ENCODE data around the gene GPC4. TPM values are rescaled to one million over a fixed set of nuclear protein-coding genes. Genes with fewer than 3 reads are reported as not detected.

The GPC4 gene
- total RNA-seq, 1 experiment from 2014 or later: 26.2 TPM

DNA sequence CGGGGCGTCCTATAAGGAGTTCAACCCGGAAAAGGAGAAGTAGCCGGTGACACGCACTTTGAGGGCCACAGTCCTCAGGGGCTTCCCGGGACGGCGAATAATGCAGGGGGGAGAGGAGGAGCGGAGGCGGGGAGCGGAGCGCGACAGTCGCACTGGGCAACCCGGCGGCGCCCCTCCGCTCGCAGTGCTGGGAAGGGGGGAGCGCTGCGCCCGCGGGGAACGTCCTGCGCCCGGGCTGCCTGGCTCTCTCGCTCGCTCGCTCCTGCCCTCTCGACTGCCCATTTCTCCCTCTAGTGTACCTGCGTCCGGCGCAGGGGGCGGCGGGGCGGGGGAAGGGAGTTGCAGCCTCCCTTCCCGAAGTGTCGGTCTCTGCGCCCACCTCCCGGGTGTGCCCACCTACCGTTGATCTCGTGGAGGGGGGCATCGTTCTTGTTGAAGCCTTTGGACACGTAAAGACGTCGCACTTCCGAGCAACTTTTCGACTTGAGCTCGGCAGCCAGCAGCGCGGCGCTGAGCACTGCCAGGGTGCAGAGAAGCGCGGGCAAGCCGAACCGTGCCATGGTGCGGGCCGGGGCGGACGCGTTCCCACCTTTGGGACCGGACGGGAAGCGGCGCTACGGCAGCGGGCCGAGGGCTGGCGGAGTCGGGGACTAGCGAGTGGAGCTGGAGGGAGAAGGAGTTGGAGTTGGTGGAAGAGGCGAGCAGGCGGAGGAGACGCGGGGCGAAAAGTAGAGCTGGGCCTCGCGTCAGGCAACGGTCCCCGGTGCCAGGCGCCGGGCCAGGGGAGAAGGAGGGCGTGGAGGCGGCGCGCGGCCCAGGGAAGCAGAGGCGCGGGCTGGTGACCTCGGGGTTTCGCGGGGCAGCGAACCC lies 648 bp downstream of the GPC4 start:
- Mint-ChIP-seq H3K9me3 (ENCODE audit: low read depth, unreplicated experiment) (no peaks in the 10 kb centered on the region), H3K27ac (ENCODE audit: unreplicated experiment) (peak overlapping the region; percentile 75), H3K27me3 (ENCODE audit: unreplicated experiment) (no peaks in the 10 kb centered on the region), H3K4me1 (ENCODE audit: low read depth, unreplicated experiment) (no peaks in the 10 kb centered on the region), H3K4me3 (ENCODE audit: low read depth, unreplicated experiment) (peak overlapping the region; percentile 99), H3K36me3 (ENCODE audit: insufficient read depth, unreplicated experiment) (peaks cover 29% of the 10 kb centered on the region)
- TF ChIP-seq, protein P1, sequence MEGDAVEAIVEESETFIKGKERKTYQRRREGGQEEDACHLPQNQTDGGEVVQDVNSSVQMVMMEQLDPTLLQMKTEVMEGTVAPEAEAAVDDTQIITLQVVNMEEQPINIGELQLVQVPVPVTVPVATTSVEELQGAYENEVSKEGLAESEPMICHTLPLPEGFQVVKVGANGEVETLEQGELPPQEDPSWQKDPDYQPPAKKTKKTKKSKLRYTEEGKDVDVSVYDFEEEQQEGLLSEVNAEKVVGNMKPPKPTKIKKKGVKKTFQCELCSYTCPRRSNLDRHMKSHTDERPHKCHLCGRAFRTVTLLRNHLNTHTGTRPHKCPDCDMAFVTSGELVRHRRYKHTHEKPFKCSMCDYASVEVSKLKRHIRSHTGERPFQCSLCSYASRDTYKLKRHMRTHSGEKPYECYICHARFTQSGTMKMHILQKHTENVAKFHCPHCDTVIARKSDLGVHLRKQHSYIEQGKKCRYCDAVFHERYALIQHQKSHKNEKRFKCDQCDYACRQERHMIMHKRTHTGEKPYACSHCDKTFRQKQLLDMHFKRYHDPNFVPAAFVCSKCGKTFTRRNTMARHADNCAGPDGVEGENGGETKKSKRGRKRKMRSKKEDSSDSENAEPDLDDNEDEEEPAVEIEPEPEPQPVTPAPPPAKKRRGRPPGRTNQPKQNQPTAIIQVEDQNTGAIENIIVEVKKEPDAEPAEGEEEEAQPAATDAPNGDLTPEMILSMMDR (IDR thresholded peaks at IDR 0.05; ENCODE audit: unreplicated experiment): no peak
- intact Hi-C loops (cut with micrococcal nuclease; ENCODE audit: unreplicated experiment): loop anchor here (1.0 to 5.0 kb wide), 3 partner anchors 31 to 258 kb away; no protein-coding TSS in a partner anchor
- DNase-seq: peak; percentile 20
- TSS peak; percentile 20 for BruUV-seq (replicated peaks)
- CTCF ChIA-PET: interaction anchor here (0.6 to 1.5 kb wide), 3 partner anchors 80 to 255 kb away, joined by 3 to 6 read pairs (median 4); no protein-coding TSS in a partner anchor

DNA sequence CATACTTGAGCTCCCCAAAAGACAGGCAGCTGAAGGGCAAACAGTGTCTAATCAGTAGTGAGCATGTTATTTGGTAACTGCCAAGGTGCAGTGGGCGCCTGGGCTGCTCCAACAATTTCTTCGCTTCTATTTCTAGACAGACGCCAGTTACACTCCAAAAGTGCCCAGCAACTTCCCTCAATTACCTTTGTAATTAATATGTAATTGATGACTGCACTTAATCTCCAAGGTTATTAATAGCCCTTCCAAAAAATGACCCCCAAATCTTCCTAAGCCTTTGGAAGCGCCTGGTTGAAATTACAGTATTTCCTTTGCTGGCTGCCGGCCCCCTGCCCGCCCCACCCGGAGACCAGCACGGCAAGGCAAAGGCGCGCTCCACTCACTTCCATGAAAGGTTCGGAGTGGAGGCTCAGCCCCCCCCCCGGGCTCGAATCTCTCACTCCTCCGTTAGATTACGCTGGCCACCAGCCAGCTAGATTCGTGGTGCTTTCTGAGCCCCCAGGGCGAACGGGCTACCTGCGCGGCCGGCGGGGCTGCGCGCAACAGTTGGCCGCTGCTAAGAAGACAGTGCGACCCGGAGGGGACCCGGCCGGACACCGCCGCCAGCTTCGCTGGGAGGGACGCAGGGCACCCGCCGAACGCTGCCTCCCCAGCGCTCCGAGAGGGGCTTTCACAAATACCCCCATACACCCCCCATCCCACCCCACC lies 1.9 kb downstream of the GPC4 start:
- Mint-ChIP-seq H3K9me3 (ENCODE audit: low read depth, unreplicated experiment) (no peaks in the 10 kb centered on the region), H3K4me1 (ENCODE audit: low read depth, unreplicated experiment) (no peaks in the 10 kb centered on the region), H3K27ac (ENCODE audit: unreplicated experiment) (no peak overlapping the region), H3K27me3 (ENCODE audit: unreplicated experiment) (no peaks in the 10 kb centered on the region), H3K4me3 (ENCODE audit: low read depth, unreplicated experiment) (peak overlapping the region; percentile 99), H3K36me3 (ENCODE audit: insufficient read depth, unreplicated experiment) (peaks cover 29% of the 10 kb centered on the region)
- intact Hi-C loops (cut with micrococcal nuclease; ENCODE audit: unreplicated experiment): loop anchor here (5.0 kb wide), 2 partner anchors 76 to 259 kb away; no protein-coding TSS in a partner anchor
- DNase-seq: peak; percentile 6
- TF ChIP-seq, protein P1 (IDR thresholded peaks at IDR 0.05; ENCODE audit: unreplicated experiment): no peak
- no TSS peak for BruUV-seq (replicated peaks)
- CTCF ChIA-PET: interaction anchor here (0.8 kb wide), 2 partner anchors 61 to 78 kb away, joined by 4 read pairs; no protein-coding TSS in a partner anchor

DNA sequence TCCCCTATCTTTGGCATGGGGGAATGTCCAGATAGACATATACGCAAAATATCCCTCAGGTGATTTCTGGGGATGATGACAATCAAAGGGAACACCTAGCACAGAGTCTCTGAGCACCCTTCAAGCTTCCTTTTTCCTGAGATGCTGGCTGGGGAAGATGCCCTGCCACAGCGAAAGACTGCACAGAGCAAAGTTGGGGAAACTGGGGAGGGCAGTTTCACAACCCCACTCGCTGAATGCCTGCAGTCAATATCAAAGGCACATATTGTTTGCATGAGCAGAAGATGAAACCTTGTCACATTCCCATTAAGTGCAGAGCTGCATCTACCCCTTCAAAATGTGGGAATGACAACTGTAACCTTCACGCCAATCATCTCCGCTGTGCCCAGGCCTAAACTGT lies 2.6 kb downstream of the GPC4 start:
- no peaks in the 10 kb centered on the region for H3K4me1 Mint-ChIP-seq (ENCODE audit: low read depth, unreplicated experiment)
- H3K27ac Mint-ChIP-seq (ENCODE audit: unreplicated experiment): no peak overlapping the region
- H3K9me3 Mint-ChIP-seq (ENCODE audit: low read depth, unreplicated experiment): no peaks in the 10 kb centered on the region
- TF ChIP-seq, protein P1 (IDR thresholded peaks at IDR 0.05; ENCODE audit: unreplicated experiment): no peak
- intact Hi-C loops (cut with micrococcal nuclease; ENCODE audit: unreplicated experiment): loop anchor here (5.0 kb wide), 2 partner anchors 75 to 260 kb away; no protein-coding TSS in a partner anchor
- H3K36me3 Mint-ChIP-seq (ENCODE audit: insufficient read depth, unreplicated experiment): peaks cover 29% of the 10 kb centered on the region
- no peaks in the 10 kb centered on the region for H3K27me3 Mint-ChIP-seq (ENCODE audit: unreplicated experiment)
- peak overlapping the region; percentile 99 for H3K4me3 Mint-ChIP-seq (ENCODE audit: low read depth, unreplicated experiment)
- no peak for DNase-seq
- BruUV-seq (replicated peaks): no TSS peak
- CTCF ChIA-PET: interaction anchor here (0.8 kb wide), 1 partner anchor 62 kb away, joined by 4 read pairs; no protein-coding TSS in a partner anchor

DNA sequence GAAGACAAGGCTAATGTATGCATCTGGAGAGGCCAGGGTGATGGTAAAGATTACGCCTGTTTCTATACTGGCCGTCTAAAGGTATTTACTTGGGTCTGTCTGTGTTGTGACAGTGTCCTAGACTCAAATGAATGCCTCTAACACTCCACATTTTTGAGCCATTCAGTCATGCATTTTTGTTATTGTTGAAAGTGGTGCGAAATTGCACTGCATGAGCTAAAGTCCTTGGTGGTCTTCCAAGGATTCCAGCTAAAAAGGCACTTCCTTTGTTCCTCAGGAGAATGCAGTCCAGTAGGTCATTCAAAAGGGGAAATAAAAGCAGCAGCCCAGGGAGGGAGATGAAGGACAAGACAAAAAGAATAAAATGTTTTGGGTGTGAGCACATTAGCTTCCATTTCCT lies 3.0 kb downstream of the GPC4 start:
- TF ChIP-seq, protein P1 (IDR thresholded peaks at IDR 0.05; ENCODE audit: unreplicated experiment): no peak
- Mint-ChIP-seq H3K9me3 (ENCODE audit: low read depth, unreplicated experiment) (no peaks in the 10 kb centered on the region), H3K27me3 (ENCODE audit: unreplicated experiment) (no peaks in the 10 kb centered on the region), H3K36me3 (ENCODE audit: insufficient read depth, unreplicated experiment) (peaks cover 29% of the 10 kb centered on the region), H3K27ac (ENCODE audit: unreplicated experiment) (no peak overlapping the region), H3K4me1 (ENCODE audit: low read depth, unreplicated experiment) (no peaks in the 10 kb centered on the region), H3K4me3 (ENCODE audit: low read depth, unreplicated experiment) (no peak overlapping the region)
- CTCF ChIA-PET: no interaction called here
- intact Hi-C loops (cut with micrococcal nuclease; ENCODE audit: unreplicated experiment): loop anchor here (5.0 kb wide), 2 partner anchors 75 to 260 kb away; no protein-coding TSS in a partner anchor
- BruUV-seq (replicated peaks): TSS peak; percentile 6
- DNase-seq: no peak

All from Calu3 (cell line).